MCF 10A (cell line): ENCODE data around the gene C1orf35. TPM values are rescaled to one million over a fixed set of nuclear protein-coding genes. Genes with fewer than 3 reads are reported as not detected.

ENCODE experiments used
- BruUV-seq: library from RNA; stranded (reverse); fragments of 400-500 nt; replicated peaks from 2 replicates; lab custom pipeline; 2021; lab: Mats Ljungman, UMichigan
- CTCF ChIA-PET: fragments of 300-600 bp; sonication (Branson Sonifier 250); formaldehyde crosslinking; extraction: SDS; loops from one replicate; lab custom pipeline; 2021; ENCODE audit warnings: antibody characterized with exemption, inconsistent platforms; lab: Yijun Ruan, JAX
- POLR2A ChIA-PET: fragments of 300-600, 350-650 bp; sonication (Branson Sonifier 250); formaldehyde crosslinking; extraction: SDS; loops from one replicate; lab custom pipeline; 2020; ENCODE audit warnings: antibody characterized with exemption, inconsistent platforms; lab: Yijun Ruan, JAX
- DNase-seq: peaks from one replicate; pipeline ENCODE4 v3.0.0-alpha.2; 2018; ENCODE audit not compliant: unreplicated experiment
- H3K27ac Mint-ChIP-seq: one replicate; pipeline ENCODE4 v1.8.0; 2022; ENCODE audit warnings: mild to moderate bottlenecking, low read depth, mixed read lengths; ENCODE audit not compliant: unreplicated experiment
- H3K27me3 Mint-ChIP-seq: one replicate; pipeline ENCODE4 v1.8.0; 2022; ENCODE audit warnings: mixed read lengths; ENCODE audit not compliant: insufficient read depth, unreplicated experiment
- H3K36me3 Mint-ChIP-seq: one replicate; pipeline ENCODE4 v1.8.0; 2022; ENCODE audit warnings: mild to moderate bottlenecking, moderate library complexity, mixed read lengths; ENCODE audit not compliant: insufficient read depth, unreplicated experiment
- H3K4me1 Mint-ChIP-seq: one replicate; pipeline ENCODE4 v1.8.0; 2022; ENCODE audit warnings: mixed read lengths; ENCODE audit not compliant: insufficient read depth, unreplicated experiment
- H3K4me3 Mint-ChIP-seq: one replicate; pipeline ENCODE4 v1.8.0; 2022; ENCODE audit warnings: mild to moderate bottlenecking, moderate library complexity, mixed read lengths; ENCODE audit not compliant: unreplicated experiment
- H3K9me3 Mint-ChIP-seq: one replicate; pipeline ENCODE4 v1.8.0; 2022; ENCODE audit warnings: mixed read lengths; ENCODE audit not compliant: unreplicated experiment
- CTCF ChIP-seq: fragments of 200-600 bp; IDR thresholded peaks from one replicate; pipeline ENCODE4 v1.8.0; 2022; ENCODE audit warnings: antibody characterized with exemption, mild to moderate bottlenecking; ENCODE audit not compliant: unreplicated experiment
- intact Hi-C: fragments of 100-400 bp; cut with micrococcal nuclease; formaldehyde crosslinking; loops from 2 replicates; pipeline ENCODE4 v1.14.1; 2022
- total RNA-seq: library from RNA; stranded (reverse); gene quantifications from 2 replicates; pipeline ENCODE4 v1.2.3, GENCODE V29; 2022

Gene C1orf35
- total RNA-seq, 1 experiment from 2014 or later: 49.2 TPM

GRCh38 chr1:228096416-228097332 is 6.5 kb downstream of the C1orf35 start:
- POLR2A ChIA-PET: interaction anchor here (0.6 to 5.6 kb wide), 4 partner anchors 8 to 873 kb away, joined by 3 to 56 read pairs (median 4); no protein-coding TSS in a partner anchor
- Mint-ChIP-seq H3K4me1 (peaks cover 43% of the 10 kb centered on the region), H3K27me3 (no peaks in the 10 kb centered on the region), H3K27ac (no peak overlapping the region), H3K36me3 (peaks cover 96% of the 10 kb centered on the region), H3K9me3 (peaks cover 18% of the 10 kb centered on the region), H3K4me3 (no peak overlapping the region)
- DNase-seq: no peak
- no peak for TF ChIP-seq CTCF
- intact Hi-C loops: no loop called here
- BruUV-seq: no TSS peak
- CTCF ChIA-PET: interaction anchor here (0.7 to 1.4 kb wide), 2 partner anchors 13 to 656 kb away, joined by 3 to 5 read pairs; no protein-coding TSS in a partner anchor

- ChIA-PET POLR2A (interaction anchor here (5.9 kb wide), 1 partner anchor 13 kb away, joined by 41 read pairs; the partner anchor contains the start of gene ARF1), CTCF (interaction anchor here (1.3 kb wide), 1 partner anchor 97 kb away, joined by 6 read pairs; no protein-coding TSS in a partner anchor)
- Mint-ChIP-seq H3K4me1 (peaks cover 43% of the 10 kb centered on the region), H3K27ac (no peak overlapping the region), H3K27me3 (no peaks in the 10 kb centered on the region), H3K9me3 (peaks cover 18% of the 10 kb centered on the region), H3K36me3 (peaks cover 96% of the 10 kb centered on the region), H3K4me3 (no peak overlapping the region)
- no peak for DNase-seq
- TF ChIP-seq CTCF: no peak
- intact Hi-C loops: no loop called here
- no TSS peak for BruUV-seq
Measured at GRCh38 chr1:228095938-228096337, 7.2 kb downstream of the C1orf35 start.

- intact Hi-C loops: no loop called here
- Mint-ChIP-seq H3K4me3 (no peak overlapping the region), H3K9me3 (peaks cover 18% of the 10 kb centered on the region), H3K27ac (no peak overlapping the region), H3K27me3 (no peaks in the 10 kb centered on the region), H3K4me1 (peaks cover 50% of the 10 kb centered on the region), H3K36me3 (peaks cover 96% of the 10 kb centered on the region)
- CTCF ChIA-PET: interaction anchor here (0.8 to 1.3 kb wide), 2 partner anchors 71 to 96 kb away, joined by 3 to 6 read pairs; partner anchors contain the start of gene IBA57
- POLR2A ChIA-PET: interaction anchor here (0.5 to 5.9 kb wide), 5 partner anchors 9 to 1758 kb away, joined by 3 to 41 read pairs (median 4); partner anchors contain the start of gene ARF1
- no TSS peak for BruUV-seq
- no peak for DNase-seq
- no peak for TF ChIP-seq CTCF
Measured at GRCh38 chr1:228095161-228095560, 8.0 kb downstream of the C1orf35 start.

DNA sequence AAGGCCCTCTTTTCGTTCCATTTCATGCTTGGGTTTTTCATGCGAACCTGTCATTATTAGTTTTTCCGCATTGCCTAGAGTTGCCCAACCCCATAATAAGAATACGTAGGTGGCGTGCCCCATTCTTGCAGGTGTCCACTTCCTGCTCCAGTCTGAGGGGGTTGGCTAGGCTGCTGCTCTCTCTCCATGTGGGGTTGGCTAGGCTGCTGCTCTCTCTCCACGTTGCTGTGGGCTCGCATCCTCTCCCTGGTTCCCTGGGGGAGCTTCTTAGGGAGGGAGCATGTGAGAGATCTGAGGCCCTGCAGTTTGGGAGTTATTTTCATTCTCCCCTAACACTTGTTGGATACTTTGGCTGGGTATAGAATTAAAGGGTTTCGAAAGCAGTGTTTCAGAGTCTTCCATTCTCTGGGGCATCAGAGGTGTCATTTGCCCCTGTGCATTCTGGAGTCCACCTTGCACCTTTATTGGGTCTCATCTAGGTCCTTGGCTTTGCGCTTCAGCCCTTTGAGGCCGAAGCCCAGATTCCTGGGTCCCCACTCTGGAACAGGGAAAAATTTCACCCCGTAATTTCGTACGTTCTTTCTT is 8.6 kb downstream of the C1orf35 start:
- intact Hi-C loops: no loop called here
- Mint-ChIP-seq H3K9me3 (peaks cover 18% of the 10 kb centered on the region), H3K27me3 (no peaks in the 10 kb centered on the region), H3K4me1 (peaks cover 54% of the 10 kb centered on the region), H3K36me3 (peaks cover 92% of the 10 kb centered on the region), H3K27ac (no peak overlapping the region), H3K4me3 (no peak overlapping the region)
- no peak for TF ChIP-seq CTCF
- BruUV-seq: no TSS peak
- no peak for DNase-seq
- ChIA-PET POLR2A (interaction anchor here (0.6 to 5.9 kb wide), 4 partner anchors 8 to 1758 kb away, joined by 3 to 41 read pairs (median 4); partner anchors contain the start of gene ARF1), CTCF (interaction anchor here (0.8 to 1.3 kb wide), 2 partner anchors 71 to 95 kb away, joined by 3 to 6 read pairs; partner anchors contain the start of gene IBA57)
